HG03045 (cell line): ENCODE results near the gene DNAI1.

Source experiments
- ATAC-seq: cut with Tn5 transposase; IDR thresholded peaks from one replicate; pipeline ENCODE4 v1.9.1; 2021; ENCODE audit warnings: mild to moderate bottlenecking, moderate library complexity; ENCODE audit not compliant: unreplicated experiment

DNAI1 gene

DNA sequence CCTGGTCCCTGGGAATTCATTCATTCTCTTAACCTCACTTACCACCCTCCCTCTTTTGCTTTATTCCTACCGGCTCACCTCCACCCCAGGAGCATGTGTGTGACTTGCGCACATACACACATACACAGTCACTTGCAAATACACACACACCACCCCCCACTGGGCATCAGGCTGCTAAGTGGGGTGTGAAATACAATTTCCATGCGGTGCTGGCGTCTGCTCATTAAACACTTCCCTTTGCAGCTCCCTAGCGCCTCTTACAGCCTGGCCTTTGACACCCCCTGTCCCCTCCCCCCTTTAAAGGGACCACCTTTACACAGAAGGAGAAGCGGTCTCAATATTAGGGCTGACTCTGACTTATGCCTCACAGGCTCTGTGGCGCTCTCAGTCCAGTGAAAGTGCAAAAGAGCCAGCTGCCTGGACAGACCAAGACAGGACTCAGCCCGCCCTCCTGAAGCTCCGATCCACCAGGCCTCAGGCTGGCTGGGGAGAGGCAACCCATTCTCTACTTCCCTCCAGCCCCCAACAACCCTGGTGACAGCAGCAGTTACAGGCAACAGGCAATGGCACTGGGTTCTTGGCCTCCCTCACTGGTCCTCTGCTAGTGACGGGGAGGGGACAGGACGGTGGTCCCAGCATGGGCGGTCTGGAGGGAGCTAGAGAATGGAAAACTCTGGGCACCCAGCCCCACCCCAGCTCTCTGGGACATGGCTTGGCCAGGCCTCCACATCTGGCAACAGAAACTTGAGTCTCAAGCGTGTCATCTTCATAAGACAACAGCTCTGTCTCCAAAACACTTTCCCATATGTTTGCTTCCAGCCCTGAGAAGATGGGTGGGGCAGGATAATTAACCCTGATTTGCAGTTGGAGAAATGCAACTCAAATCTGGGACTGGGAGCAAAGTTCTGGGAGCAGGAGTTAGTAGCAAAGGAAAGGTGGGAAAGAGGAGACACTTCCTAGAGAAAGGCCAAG, 52.2 kb downstream of the DNAI1 start:
- ATAC-seq, result no peak

DNA sequence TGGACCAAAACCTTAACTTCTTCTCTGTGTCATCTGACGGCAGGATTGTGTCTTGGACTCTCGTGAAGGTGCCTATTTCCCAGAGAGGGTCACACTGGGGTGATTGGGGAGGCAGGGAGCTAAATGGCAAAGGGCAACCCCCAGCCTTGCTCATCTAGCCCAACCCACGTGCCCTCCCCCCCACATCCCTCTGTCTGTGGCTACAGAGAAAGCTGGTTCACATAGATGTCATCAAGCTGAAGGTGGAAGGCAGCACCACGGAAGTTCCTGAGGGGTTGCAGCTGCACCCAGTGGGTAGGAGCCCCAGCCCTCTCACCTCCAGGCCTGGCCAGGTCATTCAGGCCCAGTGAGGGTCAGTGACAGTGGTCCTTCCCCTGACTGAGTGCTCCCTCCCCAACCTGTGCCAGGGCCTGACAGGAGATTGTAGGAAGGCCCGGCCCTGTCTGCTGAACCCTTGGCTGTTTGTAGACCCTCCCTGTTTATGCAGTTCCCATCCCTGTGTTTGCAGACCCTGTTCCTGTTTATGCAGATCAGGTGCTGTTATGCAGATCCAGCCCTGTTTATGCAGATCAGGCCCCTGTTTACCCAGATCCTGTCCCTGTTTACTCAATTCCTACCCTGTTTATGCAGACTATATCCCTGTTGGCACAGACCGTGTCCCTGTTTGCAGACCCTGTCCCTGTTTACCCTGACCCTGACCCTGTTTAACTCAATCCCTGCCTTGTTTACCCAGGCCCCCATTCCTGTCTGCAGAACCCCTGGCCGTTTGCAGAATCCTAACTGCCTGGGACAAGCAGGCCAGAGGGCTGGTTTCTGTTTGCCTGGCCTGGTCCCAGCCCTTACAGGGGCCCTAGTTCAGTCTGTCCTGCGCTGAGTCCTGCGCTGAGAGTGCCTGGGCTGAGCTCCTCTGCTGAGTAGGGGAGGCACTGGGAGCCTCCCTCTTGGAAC, 53.8 kb downstream of the DNAI1 start:
- ATAC-seq, result no peak

DNA sequence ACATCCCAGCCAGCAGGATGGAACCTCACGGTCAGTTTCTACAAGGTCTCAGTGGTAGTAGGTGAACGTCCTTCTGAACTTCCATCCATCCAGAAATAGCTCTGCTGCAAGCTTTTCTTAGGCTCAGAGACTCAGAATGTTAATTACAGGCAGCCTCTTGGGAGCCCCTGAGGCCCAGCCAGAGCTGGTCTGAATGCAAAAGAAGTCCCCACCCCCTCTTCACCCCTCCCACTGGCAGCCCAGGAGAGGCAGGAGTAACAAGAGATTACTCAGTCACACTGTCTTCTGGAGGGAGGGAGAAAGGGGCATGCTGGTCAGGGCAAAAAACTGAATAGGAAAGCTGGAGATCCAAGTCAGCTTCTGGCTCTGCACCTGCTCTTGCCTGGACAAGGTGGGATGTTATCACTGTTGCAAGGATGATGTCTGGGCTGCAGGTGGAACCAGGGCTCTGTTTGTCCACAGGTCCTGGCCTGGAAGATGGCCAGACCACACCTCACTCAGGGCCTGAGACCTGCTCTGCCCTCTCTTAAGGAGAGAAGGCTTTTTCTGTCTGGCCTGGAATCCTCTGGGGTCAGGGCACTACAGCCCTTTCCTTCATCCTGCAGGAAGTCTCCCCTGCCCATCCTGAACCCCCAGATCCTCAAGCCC, 55.1 kb downstream of the DNAI1 start:
- ATAC-seq, result no peak

DNA sequence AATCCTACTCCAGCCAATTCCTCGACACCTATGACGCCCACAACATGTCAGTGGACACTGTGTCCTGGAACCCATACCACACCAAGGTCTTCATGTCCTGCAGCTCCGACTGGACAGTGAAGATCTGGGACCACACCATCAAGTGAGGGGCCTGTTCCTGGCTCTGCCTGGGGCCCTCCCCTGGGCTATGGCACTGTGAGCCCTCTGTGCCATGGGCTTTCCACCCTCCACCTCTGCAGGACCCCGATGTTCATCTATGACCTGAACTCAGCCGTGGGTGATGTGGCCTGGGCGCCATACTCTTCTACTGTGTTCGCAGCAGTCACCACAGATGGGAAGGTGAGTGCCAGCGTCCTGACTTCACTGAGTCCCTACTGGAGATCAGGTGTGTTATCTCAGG, 55.8 kb downstream of the DNAI1 start:
- ATAC-seq, result no peak

DNA sequence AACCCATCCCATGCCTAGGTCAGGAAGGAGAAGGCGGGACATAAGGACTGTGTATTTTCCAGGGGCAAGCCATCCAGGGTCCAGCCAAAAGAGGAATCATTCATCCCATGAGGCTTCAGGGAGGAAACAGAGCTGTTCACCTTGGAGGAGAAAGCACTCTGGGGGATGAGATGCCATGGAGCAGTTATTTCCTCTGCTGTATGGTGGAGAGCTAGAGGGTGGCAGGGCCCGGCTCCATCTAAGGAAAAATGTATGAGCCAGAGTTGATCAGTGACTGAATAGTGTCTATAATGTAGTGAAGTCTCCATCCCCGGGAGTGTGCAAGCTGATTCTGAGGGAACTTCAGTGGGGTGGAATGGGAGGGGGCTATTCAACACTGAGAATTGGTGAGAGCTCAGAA, 56.2 kb downstream of the DNAI1 start:
- ATAC-seq, result no peak

DNA sequence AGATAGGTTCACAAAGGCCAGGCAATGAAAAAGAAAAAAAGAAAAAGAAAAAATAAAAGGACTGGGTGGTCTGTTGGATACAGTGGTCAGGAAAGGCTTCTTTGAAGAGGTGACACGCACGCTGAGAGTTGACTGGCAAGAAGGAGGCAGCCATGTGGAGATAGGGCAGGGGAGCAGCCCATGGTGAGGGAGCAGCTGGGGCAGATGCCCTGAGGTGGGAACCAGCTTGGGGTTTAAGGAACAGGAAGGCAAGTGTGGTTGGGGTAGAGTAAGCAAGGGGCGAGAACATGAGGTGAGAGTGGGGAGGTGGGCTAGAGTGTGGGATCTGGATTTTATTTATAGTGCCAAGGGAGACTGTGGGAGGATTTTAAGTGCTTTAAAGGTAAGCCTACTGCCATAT, 57.4 kb downstream of the DNAI1 start:
- no peak for ATAC-seq

DNA sequence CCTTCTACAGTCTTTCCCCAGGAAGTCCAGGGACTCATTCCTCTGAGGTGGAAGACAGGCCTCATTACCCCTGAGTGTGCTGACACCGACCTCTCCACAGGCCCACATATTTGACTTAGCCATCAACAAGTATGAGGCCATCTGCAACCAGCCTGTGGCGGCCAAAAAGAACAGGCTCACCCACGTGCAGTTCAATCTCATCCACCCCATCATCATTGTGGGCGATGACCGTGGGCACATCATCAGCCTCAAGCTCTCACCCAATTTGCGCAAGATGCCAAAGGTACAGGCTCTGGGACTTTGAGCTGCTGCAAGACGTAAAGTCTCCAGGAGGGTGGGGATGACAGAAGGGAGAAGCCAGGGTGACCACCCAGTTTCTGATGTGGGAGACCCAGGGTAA, 58.6 kb downstream of the DNAI1 start:
- ATAC-seq, result no peak

DNA sequence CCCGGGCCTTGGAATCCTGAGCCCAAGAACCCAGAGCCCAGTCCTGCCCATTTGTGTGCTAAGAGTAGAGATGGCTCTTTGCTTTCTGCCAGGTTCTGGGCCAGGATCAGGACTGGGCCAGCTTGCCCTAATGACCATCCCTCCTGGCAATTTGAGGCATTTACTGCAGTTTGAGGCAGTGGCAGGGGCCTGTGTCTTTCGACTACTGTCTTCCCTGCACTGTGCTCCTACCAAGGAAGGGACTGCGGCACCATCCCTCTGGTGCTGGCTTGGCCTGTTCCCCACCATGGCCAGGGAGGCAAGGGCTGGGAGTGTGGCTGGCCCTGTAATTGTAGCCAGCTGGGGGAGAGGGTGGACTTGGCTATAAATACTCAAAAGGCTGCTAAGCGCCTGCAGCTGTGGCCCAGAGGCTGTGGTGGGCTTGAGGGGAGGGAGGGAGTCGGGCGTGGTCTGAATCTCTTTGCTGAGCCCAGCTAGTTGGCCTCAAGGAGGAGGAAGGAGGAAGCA, 59.6 kb downstream of the DNAI1 start:
- no peak for ATAC-seq

DNA sequence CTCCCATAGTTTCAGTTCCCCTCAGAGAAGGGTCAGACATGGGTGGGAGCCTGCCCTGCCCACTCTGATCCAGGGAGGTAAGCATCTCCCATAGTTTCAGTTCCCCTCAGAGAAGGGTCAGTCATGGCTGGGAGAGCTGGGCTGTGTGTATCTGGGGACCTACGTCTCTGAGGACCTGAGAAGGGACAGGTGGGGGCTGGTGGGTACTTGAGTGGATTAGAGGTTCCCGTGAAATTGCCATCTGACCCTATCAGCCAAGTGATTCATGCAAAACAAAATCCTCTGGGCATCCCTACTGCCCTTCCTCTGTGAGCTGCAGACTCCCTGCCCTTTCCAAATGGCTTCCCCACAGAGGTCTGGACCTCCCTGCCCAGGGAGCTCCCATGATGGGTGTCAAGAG, 60.3 kb downstream of the DNAI1 start:
- ATAC-seq, result no peak

DNA sequence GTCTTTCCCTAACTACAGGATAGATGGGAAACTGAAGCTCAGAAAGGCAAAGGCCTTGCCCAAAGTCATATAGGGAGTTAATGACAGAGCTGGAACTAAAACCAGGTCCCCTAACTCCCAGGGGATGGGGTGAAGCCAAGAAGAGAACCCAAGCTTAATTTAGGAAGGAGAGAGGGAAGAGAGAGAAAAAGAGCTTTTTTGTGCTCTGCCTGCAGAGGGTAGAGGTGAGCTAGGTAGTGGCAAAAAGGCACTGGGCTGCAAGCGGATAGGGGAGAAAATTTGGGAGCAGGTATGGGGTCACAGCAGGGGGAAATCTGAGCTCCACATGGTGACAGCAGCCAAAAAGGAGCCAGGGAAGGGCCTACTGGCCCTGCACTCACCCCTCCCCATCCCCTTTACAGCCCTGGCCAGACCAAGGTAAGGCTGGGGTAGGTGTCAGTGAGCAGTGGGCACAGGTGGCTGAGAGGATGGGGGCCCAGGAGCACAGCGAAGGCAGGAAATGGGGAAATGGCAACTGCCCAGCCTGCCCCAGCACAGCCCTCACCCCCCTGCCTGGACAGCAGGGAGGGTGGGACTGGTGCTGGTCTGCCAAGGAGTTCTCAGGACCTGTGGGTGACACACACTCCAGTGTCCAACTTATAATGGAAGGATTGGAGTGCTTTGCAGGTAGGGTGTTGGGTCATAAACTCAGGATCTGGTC, 60.9 kb downstream of the DNAI1 start:
- no peak for ATAC-seq

DNA sequence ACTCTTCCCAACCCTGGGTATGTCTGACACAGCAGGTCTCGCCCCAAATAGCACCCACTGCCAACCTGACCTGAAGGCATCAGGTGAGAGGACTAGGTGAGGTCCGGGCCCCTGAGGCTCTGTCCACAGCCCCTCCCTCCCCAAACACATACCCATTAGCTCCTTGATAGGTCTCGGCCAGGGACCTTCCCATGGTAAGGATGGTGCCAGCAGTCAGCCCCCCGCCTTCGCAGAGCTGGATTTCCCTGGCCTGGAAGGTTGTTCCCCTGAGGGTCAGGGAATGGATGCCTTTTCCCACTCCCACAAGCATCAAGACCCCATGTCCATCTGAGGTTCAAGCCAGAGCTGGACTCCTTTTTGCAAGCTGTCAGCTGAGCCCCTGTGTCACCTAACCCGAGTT, 61.5 kb downstream of the DNAI1 start:
- no peak for ATAC-seq

DNA sequence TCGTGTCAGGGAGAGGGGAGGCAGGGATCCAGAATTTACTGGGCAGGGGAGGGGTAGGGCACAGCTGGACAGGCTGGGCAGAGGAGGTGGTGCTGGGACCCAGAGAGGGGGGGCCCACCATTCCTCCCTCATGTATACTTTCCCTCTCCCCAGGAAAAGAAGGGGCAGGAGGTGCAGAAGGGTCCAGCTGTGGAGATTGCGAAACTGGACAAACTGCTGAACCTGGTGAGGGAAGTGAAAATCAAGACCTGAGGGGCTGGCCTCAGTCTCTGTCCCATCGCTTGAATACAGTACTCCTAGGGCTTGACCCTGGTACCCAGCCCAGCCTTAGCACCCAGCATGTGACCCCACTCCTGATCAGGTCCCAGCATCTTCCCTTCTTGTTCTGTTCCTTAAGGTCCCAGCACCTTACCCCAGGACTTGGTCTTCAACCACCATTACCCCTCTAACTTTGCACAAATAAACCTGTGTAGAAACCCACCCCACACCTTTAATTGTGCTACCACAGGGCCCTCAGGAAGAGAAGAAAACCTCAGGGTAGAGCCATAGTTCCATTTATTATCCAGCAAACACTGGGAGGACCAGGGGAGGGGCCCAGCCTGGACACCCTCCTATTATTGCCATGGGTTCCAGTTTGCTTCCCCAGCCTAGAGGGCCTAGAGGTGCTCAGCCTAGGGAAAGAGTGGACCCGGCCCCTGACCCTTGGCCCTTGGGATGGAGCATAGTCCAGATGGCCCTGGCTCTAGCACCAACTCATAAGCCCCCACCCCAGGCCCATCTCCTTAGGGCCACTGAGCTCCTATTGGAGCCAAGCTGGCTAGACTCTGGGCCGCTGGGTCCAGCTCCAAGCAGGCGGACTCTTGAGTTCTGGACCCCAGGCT, 62.1 kb downstream of the DNAI1 start:
- no peak for ATAC-seq

DNA sequence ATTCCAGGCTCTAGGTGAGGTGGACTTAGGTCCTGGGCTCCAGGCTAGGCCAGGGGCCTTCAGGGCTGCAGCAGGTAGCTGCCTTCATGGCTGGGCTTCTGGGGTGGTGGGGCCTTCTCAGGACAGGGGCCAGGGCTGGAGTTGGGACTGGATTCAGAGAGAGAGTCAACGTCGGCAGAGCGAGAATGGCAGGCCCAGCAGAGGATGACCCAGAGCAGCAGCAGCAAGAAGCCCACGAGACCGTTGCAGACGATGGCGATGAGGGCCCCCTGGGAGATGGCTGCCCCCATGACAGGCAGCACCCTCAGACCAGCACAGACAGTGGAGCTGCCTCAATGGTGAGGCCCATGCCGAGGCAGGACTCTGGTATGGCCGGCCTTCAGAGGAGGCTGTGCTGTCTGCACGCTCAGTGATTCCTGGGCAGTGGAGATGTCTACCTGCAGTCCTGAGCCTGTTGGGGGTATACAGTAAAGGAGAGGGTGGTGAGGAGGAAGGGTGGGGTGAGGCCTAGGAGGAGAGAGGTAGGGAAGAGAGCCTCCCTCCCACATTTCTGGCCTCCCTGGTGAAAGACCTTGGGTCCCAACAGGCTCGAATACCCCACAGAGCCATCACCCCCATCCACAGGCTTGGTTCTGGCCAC, 62.9 kb downstream of the DNAI1 start:
- ATAC-seq, result no peak

DNA sequence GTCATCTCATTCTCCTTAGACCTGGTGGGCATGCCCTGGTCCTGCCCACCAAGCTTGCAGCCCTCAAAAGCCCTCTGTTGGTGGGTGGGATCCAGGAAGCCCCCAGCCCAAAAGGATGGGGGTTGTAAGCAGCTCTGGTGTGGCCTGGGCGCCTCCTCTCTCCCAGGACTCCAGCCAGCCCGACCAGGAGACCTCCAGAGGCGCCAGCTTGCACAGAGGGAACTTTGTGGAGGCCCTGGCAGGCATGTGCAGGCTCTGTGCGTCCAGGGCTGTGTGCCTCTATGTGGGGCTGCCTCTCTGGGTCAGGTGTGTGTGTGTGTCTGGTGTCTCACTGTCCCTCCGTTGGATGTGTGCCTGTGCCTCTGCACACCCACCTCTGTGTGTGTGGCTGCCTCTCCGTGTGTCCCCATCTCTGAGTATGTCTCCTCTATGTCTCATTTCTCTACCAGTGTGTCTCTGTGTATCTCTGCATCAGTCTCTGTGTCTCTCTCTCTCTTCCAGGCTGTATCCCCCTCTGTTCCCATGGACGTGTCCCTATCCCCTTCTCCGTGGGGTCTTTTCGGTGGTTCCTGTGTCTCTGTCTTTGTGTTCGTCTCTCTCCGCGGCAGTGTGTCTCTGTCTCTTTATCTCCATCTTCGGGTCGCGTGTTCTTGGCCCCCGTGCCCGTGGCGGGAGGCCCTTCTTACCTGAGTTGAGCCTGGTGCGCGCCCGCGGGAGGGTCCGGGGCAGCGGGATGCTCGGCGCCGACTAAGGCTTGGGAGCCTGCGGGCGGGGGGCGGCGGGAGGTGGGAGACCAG, 63.7 kb downstream of the DNAI1 start:
- ATAC-seq, result no peak

DNA sequence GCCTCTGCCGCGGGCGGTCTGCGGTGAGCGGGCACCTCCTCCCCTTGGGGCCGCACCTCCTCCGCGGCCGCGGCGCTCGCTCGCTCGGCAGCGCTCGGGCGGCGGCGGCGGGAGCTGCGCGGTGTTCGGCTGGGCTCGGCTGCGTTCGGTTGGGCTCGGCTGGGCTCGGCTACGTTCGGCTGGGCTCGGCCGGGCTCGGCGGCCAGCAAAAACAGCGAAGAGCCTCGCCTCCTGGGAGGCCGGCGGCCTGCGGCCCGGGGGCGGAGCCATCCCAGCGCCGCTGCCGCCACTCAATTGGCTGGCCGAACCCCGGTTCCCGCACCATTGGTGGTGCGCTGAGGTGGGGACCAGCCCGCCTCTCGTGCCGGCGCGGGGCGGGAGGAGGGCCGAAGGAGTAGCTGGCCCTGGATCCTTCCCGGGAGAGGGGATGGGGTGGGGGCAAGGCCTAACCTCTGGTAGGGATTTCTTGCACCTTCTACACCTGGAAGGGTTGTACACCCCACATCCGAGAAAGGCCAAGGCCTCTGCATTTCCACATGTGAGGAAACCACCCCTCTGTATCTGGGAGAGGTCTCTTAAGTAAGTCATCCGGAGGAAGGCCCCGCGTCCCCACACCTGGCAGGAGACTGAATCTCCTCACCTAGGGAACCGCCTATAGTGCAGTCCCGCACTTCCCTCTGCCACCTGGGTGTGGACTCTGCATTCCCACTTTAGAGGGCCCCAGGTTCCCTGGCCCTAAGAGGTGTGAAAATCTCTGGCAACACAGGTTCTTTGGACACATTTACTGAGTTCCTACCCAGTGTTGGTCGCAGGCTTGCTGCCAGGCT, 64.6 kb downstream of the DNAI1 start, which contains the start of gene ENHO:
Gene ENHO, minus strand, starts transcription at position 20 of the 827 bp plus-strand sequence. CDS start 1,295 bp downstream, outside the sequence.
- peak; percentile 88 for ATAC-seq

DNA sequence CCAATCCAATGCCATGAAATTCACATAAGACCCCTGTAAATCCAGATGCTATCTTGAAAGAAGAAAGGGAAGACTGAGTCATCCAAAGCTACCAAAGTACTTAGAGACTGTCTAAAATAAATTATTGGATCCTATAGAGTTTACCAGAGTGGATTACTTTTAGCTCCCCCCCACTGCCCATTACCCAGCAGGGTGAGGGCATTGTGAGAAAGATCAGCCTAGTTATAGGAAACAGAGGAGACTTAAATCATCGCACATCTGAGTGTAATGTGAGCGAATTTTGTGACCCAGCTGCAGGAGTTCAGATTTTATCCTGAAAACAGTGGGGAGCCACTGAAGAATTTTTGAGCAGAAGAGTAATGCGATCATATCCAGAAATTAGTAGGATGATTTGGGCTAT, 65.7 kb downstream of the DNAI1 start:
- ATAC-seq, result no peak

DNA sequence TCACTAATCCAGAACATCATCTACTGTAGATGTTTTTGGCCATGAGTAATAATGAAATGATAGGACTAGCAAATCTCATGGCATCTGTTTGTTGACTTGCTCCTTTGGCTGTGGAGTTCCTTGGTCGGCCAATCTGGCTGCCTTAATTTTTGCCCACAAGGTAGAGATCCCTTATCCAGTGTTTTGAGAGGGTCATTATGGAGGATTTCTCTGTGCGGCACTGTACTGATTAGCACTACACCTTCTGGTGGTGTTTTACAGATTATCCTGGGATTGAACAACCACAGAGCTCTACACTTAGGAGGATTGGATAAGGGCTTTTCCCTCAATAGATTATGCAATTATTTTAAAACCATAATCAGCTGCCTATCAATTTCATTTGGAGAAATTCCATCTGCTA, 67.4 kb downstream of the DNAI1 start:
- ATAC-seq, result no peak
